Heart left ventricle (tissue), 13 donors: ENCODE results near the gene CACNA1G.

Experiments used
- CTCF ChIP-seq, 12 donors: fragments of 200-600 bp; sonication (generic) in 4 of 12; IDR thresholded peaks; one replicate each; pipeline versions ENCODE4 v1.5.0 to v1.8.0; 2018 to 2022; ENCODE audit warnings: antibody characterized with exemption in 12 of 12, mild to moderate bottlenecking in 5 of 12
- POLR2A ChIP-seq, 2 donors: fragments of 450-650 bp; IDR thresholded peaks; one replicate each; pipeline ENCODE4 v1.6.1; 2017; ENCODE audit warnings: antibody characterized with exemption in 2 of 2, mild to moderate bottlenecking in 2 of 2, moderate library complexity in 2 of 2
- donor health status: ischemic (EF 13 %, LVEDD 7.1; RV severe dilation, severe dysfunction).
- donor health status: DM: no; HTN: yes; CAD: no.
- donor health status: DM: no; HTN: no; CAD: no.
- donor health status: ischemic (EF 25% LVEDD 6.9; RV normal size, moderate dysfunction).
- donor health status: ischemic (EF 25% LVEDD 5.7; RV mildly dilated, moderate dysfunction).
- donor health status: ischemic (EF 35%, LVEDD 5.7; RV mildly dilated, moderate dysfunction).
- donor health status: nonischemic (EF 11% LVEDD 7.7; RV severe dilation, severe dysfunction).
- donor health status: DM: yes; HTN: yes; CAD: no.
- donor health status: PGD.
- donor health status: ischemic (EF 29% LVEDD 5.4; RV normal size, mild dysfunction).
- donor health status: nonischemic (EF 23%, LVEDD 6.1; RV moderate dilation, normal function).

- TF ChIP-seq POLR2A (IDR thresholded peaks at IDR 0.05) (no peak), CTCF (IDR thresholded peaks at IDR 0.05) (no peak)
Observed at GRCh38 chr17:50527949-50528474, 32.5 kb upstream of the CACNA1G start.
